Right cardiac atrium (tissue), 5 donors: ENCODE results near the gene MYH9. TPM values are rescaled to one million over a fixed set of nuclear protein-coding genes. Genes with fewer than 3 reads are reported as not detected.

Experiments used
- ATAC-seq, 2 donors: fragments of 200-7000 bp; cut with Tn5 transposase; one replicate each; pipeline versions ENCODE4 v1.8.0 to v1.9.1; 2020; ENCODE audit warnings: moderate library complexity in 2 of 2, mild to moderate bottlenecking in 1 of 2
- DNase-seq, 3 donors: peaks; one replicate each; pipeline ENCODE4 v3.0.0-alpha.2; 2020
- H3K27ac ChIP-seq: one replicate; pipeline ENCODE4 v1.5.1; 2013; ENCODE audit warnings: mild to moderate bottlenecking, low read length, control low read depth, moderate library complexity
- H3K27me3 ChIP-seq: one replicate; pipeline ENCODE4 v1.6.1; 2013; ENCODE audit not compliant: control insufficient read depth, insufficient read depth
- H3K4me1 ChIP-seq: one replicate; pipeline ENCODE4 v1.6.1; 2013; ENCODE audit warnings: low read length; ENCODE audit not compliant: control insufficient read depth, insufficient read depth
- H3K4me3 ChIP-seq: one replicate; pipeline ENCODE4 v1.5.1; 2013; ENCODE audit warnings: low read length, control low read depth
- H3K9me3 ChIP-seq: one replicate; pipeline ENCODE4 v1.6.1; 2013; ENCODE audit warnings: low read length; ENCODE audit not compliant: control insufficient read depth
- WGBS: extraction: QIAGEN DNeasy Blood & Tissue Kit; methylation state at CpG from one replicate; pipeline ENCODE4 v1.1.7; 2013; 5-methylcytosine and 5-hydroxymethylcytosine counted together
- intact Hi-C, 4 donors: fragments of 100-400 bp; cut with DNase I; formaldehyde crosslinking; loops; one replicate each; pipeline versions ENCODE4 v1.11.0 to v1.14.0; 2022 to 2023
- polyA plus RNA-seq: library from polyadenylated mRNA; stranded (reverse); fragments of 200-250 nt; gene quantifications from one replicate; pipeline ENCODE4 v1.2.3, GENCODE V29; 2013
- total RNA-seq, 4 donors: library from RNA; stranded (reverse); fragmentation: NEBNext Ultra II Directional; extraction: Animal tissue kit (Norgen Biotek cat#: 25700); gene quantifications; one replicate each; pipeline ENCODE4 v1.2.1, GENCODE V29; 2021
- donor health status: healthy with polysubstance abuse.
- donor health status: DM: no; HTN: yes; CAD: no.
- donor health status: DM: no; HTN: no; CAD: no.
- donor health status: DM: no; HTN: yes; CAD: no; lungs with severe emphysema.
- donor health status: DM: yes; HTN: yes; CAD: no.

The MYH9 gene
- total and polyA plus RNA-seq, 5 donors, result 92.5 to 224 (median 146) TPM

DNA sequence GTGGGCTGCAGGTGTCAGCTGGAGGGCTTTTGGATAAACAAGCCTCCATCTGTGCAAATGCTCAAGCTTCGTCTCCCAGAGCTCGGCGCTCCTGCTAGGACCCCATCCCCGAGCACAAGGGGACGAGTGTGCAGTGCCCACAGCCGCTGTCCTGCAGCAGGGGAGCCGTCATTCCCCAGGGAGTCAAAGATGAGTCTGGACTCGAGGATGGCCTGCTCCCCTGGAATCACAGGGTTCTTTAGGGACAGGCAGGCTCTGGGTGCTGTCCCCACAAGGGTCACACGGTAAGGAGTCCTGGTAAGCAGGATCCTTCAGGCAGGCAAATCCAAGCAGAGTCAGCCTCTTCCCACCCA lies 84.7 kb downstream of the MYH9 start:
- WGBS, result 75% methylated on average over 9 of the region's 9 CpGs
- Histone ChIP-seq H3K9me3 (no peaks in the 10 kb centered on the region), H3K4me3 (no peak overlapping the region), H3K27me3 (no peaks in the 10 kb centered on the region), H3K27ac (no peak overlapping the region), H3K4me1 (no peaks in the 10 kb centered on the region)
- ATAC-seq, result no peak
- intact Hi-C loops, result loop anchor here in 2 of 4 donors (5.0 kb wide), 1 partner anchor 169 kb away; no protein-coding TSS in a partner anchor
- peak in 1 of 3 donors; percentile 50 for DNase-seq

DNA sequence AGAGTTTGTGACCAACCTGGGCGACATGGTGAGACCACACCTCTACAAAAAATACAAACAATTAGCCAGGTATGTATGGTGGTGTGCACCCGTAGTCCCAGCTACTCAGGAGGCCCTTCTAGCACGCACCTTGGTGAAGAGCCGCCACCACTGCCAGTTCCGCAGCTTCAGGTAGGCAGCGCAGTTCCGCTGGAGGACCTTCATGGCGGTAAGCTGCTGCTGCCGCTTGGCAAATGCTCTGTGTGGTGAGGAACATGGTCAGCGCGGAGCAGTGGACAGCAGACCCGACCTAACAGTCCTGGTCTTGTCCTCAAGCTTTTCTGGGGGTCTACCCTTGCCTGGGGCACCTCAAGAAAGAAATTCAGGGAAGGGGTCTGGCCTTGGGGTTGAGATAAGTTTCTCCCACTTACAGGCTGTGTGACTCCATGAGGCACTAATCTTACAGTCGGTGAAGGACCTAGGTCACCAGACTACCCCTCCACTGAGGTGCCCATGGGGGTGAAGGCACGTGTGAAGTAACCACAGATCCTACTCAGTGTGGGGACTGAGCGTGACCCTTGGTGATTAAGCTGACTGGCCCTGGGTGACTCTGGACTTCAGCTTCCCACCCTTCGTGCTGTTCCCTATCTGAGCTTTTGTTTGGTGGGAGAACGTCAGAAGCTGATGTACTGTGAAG lies 85.2 kb downstream of the MYH9 start:
- intact Hi-C loops, result loop anchor here in 2 of 4 donors (5.0 kb wide), 1 partner anchor 170 kb away; no protein-coding TSS in a partner anchor
- Histone ChIP-seq H3K27ac (no peak overlapping the region), H3K27me3 (no peaks in the 10 kb centered on the region), H3K4me3 (no peak overlapping the region), H3K4me1 (no peaks in the 10 kb centered on the region), H3K9me3 (no peaks in the 10 kb centered on the region)
- ATAC-seq, result no peak
- DNase-seq, result peak in 1 of 3 donors; percentile 26
- WGBS, result 90% methylated on average over 17 of the region's 17 CpGs

GRCh38 chr22:36301851-36302250 lies 85.9 kb downstream of the MYH9 start:
- H3K4me1 ChIP-seq, result no peaks in the 10 kb centered on the region
- H3K27ac ChIP-seq, result peak overlapping the region; percentile 17
- no peak overlapping the region for H3K4me3 ChIP-seq
- no peaks in the 10 kb centered on the region for H3K27me3 ChIP-seq
- no peaks in the 10 kb centered on the region for H3K9me3 ChIP-seq
- no peak for DNase-seq
- intact Hi-C loops, result loop anchor here in 3 of 4 donors (2.0 to 5.0 kb wide), 2 partner anchors 169 to 170 kb away; no protein-coding TSS in a partner anchor
- 81% methylated on average over 8 of the region's 8 CpGs for WGBS
- no peak for ATAC-seq

DNA sequence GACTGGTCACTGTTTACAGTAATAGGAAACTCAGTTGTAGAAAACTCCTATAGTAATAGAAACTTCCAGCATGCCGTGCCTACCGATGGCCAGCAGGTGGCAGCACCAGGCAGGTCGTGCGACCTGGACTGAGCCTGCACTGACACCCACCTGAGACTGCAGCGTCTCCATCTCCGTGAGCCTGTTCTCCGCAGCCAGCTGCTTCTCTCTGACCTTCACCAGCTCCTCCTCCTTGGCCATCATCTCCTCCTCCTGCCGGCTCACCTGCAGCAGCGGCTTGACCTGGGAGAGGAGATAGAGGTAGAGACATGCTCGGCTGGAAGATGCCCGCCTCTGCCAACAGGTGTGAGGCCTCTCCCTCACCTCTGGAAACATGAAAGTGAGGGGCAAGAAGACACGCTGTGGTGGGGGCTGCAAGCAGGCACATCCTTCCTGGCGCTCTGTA lies 86.4 kb downstream of the MYH9 start:
- ATAC-seq (peak; percentile 47 to 59), DNase-seq (peak; percentile 68 to 90 (median 87))
- Histone ChIP-seq H3K27ac (peak overlapping the region; percentile 17), H3K27me3 (no peaks in the 10 kb centered on the region), H3K9me3 (no peaks in the 10 kb centered on the region), H3K4me1 (no peaks in the 10 kb centered on the region), H3K4me3 (no peak overlapping the region)
- 36% methylated on average over 13 of the region's 13 CpGs for WGBS
- intact Hi-C loops, result loop anchor here in 3 of 4 donors (2.0 to 5.0 kb wide), 2 partner anchors 169 to 171 kb away; no protein-coding TSS in a partner anchor

DNA sequence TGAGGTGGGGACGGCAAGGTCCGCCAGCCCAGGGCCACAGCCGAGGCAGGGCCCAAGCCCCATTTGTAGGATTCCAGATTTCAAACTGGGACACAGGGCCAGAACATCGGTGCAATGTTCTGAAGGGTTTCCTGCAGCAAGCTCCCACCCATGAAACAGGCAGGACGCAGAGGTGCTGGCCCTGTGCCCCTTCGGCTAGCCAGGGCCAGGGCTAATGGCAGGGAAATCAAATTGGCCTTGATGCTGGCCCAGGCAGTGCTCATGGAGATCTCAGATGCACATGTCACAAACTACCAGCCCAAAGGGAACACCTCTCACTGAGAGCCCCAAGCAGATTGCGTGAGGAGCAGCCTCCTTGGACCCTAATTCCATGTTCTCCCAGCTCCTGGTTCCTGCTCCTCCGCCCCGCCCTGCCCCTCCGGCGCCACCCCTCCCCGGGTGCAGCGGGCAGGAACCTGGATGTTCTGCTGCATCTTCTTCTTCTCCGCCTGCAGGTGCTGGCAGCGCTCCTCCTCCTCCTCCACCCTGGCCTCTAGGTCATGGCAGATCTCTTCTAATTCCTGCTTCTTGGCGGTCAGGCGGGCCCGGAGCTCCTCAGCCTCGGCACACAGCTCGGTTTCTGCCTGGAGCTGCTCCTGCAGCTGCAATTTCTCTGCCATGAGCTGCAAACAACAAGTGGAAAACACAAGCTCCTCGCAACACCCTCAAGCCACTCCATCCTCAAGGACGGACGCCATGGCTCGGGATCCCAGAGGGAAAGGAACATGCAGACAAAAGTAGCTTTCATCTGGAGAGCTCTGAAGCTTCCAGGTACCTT lies 87.2 kb downstream of the MYH9 start:
- intact Hi-C loops, result loop anchor here in 3 of 4 donors (2.0 to 5.0 kb wide), 2 partner anchors 170 to 172 kb away; no protein-coding TSS in a partner anchor
- Histone ChIP-seq H3K9me3 (no peaks in the 10 kb centered on the region), H3K4me1 (no peaks in the 10 kb centered on the region), H3K4me3 (no peak overlapping the region), H3K27ac (no peak overlapping the region), H3K27me3 (no peaks in the 10 kb centered on the region)
- ATAC-seq (no peak), DNase-seq (peak in 1 of 3 donors; percentile 38)
- 91% methylated on average over 24 of the region's 24 CpGs for WGBS

- peak in 2 of 3 donors; percentile 30 to 50 for DNase-seq
- Histone ChIP-seq H3K4me3 (no peak overlapping the region), H3K4me1 (no peaks in the 10 kb centered on the region), H3K27me3 (no peaks in the 10 kb centered on the region), H3K27ac (no peak overlapping the region), H3K9me3 (no peaks in the 10 kb centered on the region)
- no peak for ATAC-seq
- 92% methylated on average over 12 of the region's 12 CpGs for WGBS
- intact Hi-C loops, result loop anchor here (2.0 to 5.0 kb wide), 2 partner anchors 171 to 172 kb away; no protein-coding TSS in a partner anchor
Observed at GRCh38 chr22:36299911-36300310, 87.9 kb downstream of the MYH9 start.

GRCh38 chr22:36299295-36299694 lies 88.5 kb downstream of the MYH9 start:
- intact Hi-C loops, result loop anchor here in 1 of 4 donors (5.0 kb wide), 1 partner anchor 173 kb away; no protein-coding TSS in a partner anchor
- no peak overlapping the region for H3K4me3 ChIP-seq
- no peaks in the 10 kb centered on the region for H3K27me3 ChIP-seq
- no peak overlapping the region for H3K27ac ChIP-seq
- no peaks in the 10 kb centered on the region for H3K9me3 ChIP-seq
- ATAC-seq (no peak), DNase-seq (peak in 2 of 3 donors; percentile 49 to 64)
- 87% methylated on average over 14 of the region's 14 CpGs for WGBS
- H3K4me1 ChIP-seq, result no peaks in the 10 kb centered on the region

GRCh38 chr22:36298601-36299000 lies 89.2 kb downstream of the MYH9 start:
- Histone ChIP-seq H3K27ac (no peak overlapping the region), H3K4me1 (no peaks in the 10 kb centered on the region), H3K27me3 (no peaks in the 10 kb centered on the region), H3K4me3 (no peak overlapping the region), H3K9me3 (no peaks in the 10 kb centered on the region)
- ATAC-seq (no peak), DNase-seq (peak in 1 of 3 donors; percentile 45)
- 87% methylated on average over 13 of the region's 13 CpGs for WGBS
- intact Hi-C loops, result loop anchor here in 1 of 4 donors (5.0 kb wide), 1 partner anchor 174 kb away; no protein-coding TSS in a partner anchor

- intact Hi-C loops, result loop anchor here in 1 of 4 donors (5.0 kb wide), 1 partner anchor 174 kb away; no protein-coding TSS in a partner anchor
- DNase-seq (peak in 1 of 3 donors; percentile 44), ATAC-seq (no peak)
- H3K27me3 ChIP-seq, result no peaks in the 10 kb centered on the region
- no peak overlapping the region for H3K27ac ChIP-seq
- no peaks in the 10 kb centered on the region for H3K4me1 ChIP-seq
- 84% methylated on average over 8 of the region's 8 CpGs for WGBS
- no peaks in the 10 kb centered on the region for H3K9me3 ChIP-seq
- H3K4me3 ChIP-seq, result no peak overlapping the region
Observed at GRCh38 chr22:36298118-36298517, 89.6 kb downstream of the MYH9 start.

DNA sequence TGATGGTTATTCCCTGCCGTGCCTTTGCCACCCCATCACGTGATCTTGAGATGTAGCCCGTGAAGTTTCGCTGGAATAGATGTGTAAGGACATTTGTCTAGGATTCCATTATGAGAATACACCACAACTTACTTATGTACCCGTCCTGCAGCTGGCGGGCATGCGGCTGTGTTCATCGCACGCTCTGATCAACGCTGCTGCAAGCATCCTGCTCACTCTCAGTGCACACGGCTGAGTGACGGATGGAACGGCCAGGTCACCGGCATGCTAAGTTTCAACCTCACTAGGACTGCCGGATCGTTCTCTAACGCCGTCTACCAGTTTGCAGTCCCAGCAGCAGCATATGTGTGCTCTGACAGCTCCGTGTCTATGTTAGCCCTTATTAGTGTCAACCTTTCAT lies 90.2 kb downstream of the MYH9 start:
- ATAC-seq (no peak), DNase-seq (peak in 1 of 3 donors; percentile 27)
- 86% methylated on average over 19 of the region's 19 CpGs for WGBS
- Histone ChIP-seq H3K27ac (no peak overlapping the region), H3K4me1 (no peaks in the 10 kb centered on the region), H3K9me3 (no peaks in the 10 kb centered on the region), H3K27me3 (no peaks in the 10 kb centered on the region), H3K4me3 (no peak overlapping the region)
- intact Hi-C loops, result loop anchor here in 1 of 4 donors (5.0 kb wide), 1 partner anchor 175 kb away; no protein-coding TSS in a partner anchor
